ENCODE data around the gene CTNNBL1.

CTNNBL1 gene

GRCh38 chr20:37875460-37876175, 181.8 kb downstream of the CTNNBL1 start:
- H3K4me3 ChIP-seq (replicated peaks; ENCODE audit: insufficient read depth, low read length) = no peak overlapping the region
- H3K27me3 ChIP-seq (ENCODE audit: insufficient read depth, poor library complexity, severe bottlenecking) = no peaks in the 10 kb centered on the region
- H3K27ac ChIP-seq (replicated peaks) = no peak overlapping the region
- TF ChIP-seq POLR2AphosphoS5 (IDR thresholded peaks at IDR 0.05; ENCODE audit: low read depth) = no peak
- no peak for TF ChIP-seq GABPA (IDR thresholded peaks at IDR 0.05; ENCODE audit: low read depth)
- TF ChIP-seq SPI1 (IDR thresholded peaks at IDR 0.05; ENCODE audit: borderline replicate concordance, low read depth) = no peak
- TF ChIP-seq CTCF (IDR thresholded peaks at IDR 0.05; ENCODE audit: insufficient read depth, low read length) = no peak
- TF ChIP-seq REST (IDR thresholded peaks at IDR 0.05; ENCODE audit: insufficient replicate concordance, low read depth) = no peak
- no peak for DNase-seq (ENCODE audit: low read depth in 1 of 2, low spot score in 1 of 2)

GRCh38 chr20:37876863-37877262, 183.0 kb downstream of the CTNNBL1 start:
- no peaks in the 10 kb centered on the region for H3K27me3 ChIP-seq (ENCODE audit: insufficient read depth, poor library complexity, severe bottlenecking)
- TF ChIP-seq POLR2AphosphoS5 (IDR thresholded peaks at IDR 0.05; ENCODE audit: low read depth) (no peak), GABPA (IDR thresholded peaks at IDR 0.05; ENCODE audit: low read depth) (no peak), REST (IDR thresholded peaks at IDR 0.05; ENCODE audit: insufficient replicate concordance, low read depth) (no peak), CTCF (IDR thresholded peaks at IDR 0.05; ENCODE audit: insufficient read depth, low read length) (no peak), SPI1 (IDR thresholded peaks at IDR 0.05; ENCODE audit: borderline replicate concordance, low read depth) (no peak)
- no peak overlapping the region for H3K27ac ChIP-seq (replicated peaks)
- H3K4me3 ChIP-seq (replicated peaks; ENCODE audit: insufficient read depth, low read length) = no peak overlapping the region
- no peak for DNase-seq (ENCODE audit: low read depth in 1 of 2, low spot score in 1 of 2)

GRCh38 chr20:37877832-37878772, 184.3 kb downstream of the CTNNBL1 start:
- Histone ChIP-seq H3K27me3 (ENCODE audit: insufficient read depth, poor library complexity, severe bottlenecking) (no peaks in the 10 kb centered on the region), H3K27ac (replicated peaks) (no peak overlapping the region), H3K4me3 (replicated peaks; ENCODE audit: insufficient read depth, low read length) (no peak overlapping the region)
- TF ChIP-seq REST (IDR thresholded peaks at IDR 0.05; ENCODE audit: insufficient replicate concordance, low read depth) (no peak), SPI1 (IDR thresholded peaks at IDR 0.05; ENCODE audit: borderline replicate concordance, low read depth) (no peak), CTCF (IDR thresholded peaks at IDR 0.05; ENCODE audit: insufficient read depth, low read length) (no peak), POLR2AphosphoS5 (IDR thresholded peaks at IDR 0.05; ENCODE audit: low read depth) (no peak), GABPA (IDR thresholded peaks at IDR 0.05; ENCODE audit: low read depth) (no peak)
- DNase-seq (ENCODE audit: low read depth in 1 of 2, low spot score in 1 of 2) = no peak
